COLO829 (cell line): Measurements from ENCODE around the gene SNX10.

ENCODE experiments used
- DNase-seq: peaks from one replicate; pipeline ENCODE4 v3.0.0; 2012; ENCODE audit warnings: low spot score

The SNX10 gene

DNA sequence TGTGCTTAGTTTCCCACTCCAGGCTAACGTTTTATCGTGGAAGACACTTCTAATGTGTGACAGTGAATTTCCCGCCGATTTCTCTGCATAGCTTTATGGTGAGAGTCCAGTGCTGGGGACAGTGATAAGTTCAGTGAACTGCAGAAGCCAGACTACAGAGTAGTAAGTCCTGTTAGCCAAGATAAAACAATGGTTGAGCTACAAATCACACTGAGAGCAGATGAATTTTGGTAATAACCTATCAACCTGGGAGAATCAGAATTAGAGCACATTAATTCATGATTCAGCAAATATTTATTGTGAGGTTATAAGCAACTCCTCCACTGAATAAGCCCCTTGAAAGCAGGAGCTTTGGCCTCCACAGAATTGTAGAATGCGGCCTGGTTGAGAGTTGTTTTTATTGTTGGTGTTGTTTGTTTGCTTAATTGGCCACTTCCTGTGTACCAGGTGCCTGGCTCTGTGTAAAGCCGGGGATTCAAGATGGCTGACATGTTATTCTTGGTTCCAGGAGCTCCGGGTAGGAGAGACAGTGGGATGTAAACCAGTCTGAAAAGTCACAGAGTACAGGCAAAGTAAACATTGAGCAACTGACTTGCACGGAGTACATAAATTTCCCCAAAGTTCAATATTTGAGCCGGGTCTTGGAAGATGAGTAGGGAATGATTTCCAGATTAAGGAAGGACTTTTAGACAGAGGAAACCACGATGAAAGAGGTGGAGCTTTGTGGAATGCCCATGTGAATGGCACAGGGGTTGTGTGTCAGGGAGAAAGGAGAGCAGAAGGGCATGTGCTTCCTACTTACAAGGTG lies 112.7 kb downstream of the SNX10 start:
- no peak for DNase-seq

DNA sequence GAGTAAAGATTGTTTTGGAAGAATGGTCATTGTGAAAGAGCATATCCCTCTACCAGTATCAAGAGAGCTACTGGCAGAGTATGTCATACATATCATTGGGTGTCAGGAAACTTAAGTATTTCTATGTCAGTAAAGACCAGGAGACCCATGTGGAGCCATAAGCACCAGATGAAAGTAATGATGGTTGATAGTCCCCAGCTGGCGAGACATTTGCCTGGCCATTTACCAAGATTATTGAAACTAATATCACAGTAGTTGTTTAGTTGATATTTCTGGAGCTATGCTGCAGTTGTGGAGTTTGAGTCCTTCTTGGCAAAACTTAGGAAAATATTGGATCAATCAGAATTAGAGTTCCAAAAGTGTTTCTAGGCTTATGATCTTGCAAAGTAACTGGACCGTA lies 114.8 kb downstream of the SNX10 start:
- no peak for DNase-seq

DNA sequence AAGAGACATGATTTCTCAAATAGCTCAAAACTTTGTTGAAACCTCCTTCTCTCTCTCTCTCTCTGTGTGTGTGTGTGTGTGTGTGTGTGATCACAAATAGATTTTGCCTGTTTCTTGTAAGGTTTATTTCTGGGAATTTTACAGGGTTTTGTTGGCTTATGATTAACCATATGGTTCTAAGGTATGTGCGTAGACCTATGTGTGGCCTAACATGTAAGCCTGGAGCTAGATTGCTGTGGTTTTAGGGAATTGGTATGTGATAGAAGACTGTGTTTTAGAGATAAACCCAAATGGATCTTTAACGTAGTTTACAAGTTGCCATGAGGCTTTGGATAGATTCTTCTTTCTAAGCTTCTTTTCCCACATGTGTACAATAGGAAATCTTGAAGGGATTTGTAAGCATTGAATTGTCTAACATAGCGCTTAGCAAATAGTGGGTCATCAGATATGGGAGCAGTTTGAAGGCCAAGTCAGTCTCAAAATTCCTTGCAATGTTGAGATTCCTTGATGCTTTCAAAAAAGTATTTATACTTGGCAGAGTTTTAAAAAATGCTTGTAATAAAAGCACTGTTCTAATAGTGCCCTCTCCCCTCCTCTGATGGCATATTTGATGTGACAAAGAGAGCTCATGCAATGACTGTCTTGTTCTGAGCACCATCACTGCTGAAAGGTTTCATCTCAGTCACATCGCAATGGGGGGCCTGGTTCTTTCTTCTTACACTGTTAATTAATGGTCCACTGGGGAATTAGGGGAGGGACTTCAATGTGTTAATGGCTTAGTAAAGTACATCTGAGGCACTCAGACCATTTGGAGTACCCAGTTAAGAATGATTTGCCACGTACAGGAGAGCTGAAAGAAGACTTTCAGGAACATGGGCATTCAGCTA lies 118.2 kb downstream of the SNX10 start:
- no peak for DNase-seq

DNA sequence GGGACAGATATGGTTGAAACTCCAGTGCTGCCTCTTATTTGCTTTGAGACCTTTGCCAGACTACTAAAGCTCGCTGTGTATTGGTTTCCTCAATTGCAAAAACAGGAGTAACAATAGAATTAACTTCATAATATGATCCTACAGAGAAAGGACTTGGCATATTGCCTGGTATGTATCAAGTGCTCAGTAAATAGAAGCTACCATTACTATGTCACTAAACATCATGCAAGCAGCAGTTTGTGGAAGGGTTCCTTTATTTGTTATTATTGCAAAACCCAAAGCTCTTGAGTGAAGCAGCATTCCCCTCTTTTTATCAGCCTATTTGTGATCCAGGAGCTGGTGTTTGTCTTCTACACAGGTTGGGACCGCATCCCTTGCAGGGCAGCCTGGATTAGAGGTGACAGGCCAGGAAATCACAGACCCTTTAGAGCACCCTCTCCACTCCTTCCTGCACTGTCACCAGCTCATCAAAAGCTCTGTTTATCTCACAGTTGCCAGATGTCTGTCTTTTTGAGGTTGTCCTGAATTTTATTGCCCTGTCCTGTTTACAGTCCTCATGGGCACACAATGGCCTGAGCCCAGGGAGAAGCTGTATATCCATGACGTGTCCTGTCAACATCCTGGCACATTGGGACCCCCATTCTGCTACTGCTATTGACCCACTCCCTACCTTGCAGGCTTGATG lies 121.5 kb downstream of the SNX10 start:
- DNase-seq = no peak

DNA sequence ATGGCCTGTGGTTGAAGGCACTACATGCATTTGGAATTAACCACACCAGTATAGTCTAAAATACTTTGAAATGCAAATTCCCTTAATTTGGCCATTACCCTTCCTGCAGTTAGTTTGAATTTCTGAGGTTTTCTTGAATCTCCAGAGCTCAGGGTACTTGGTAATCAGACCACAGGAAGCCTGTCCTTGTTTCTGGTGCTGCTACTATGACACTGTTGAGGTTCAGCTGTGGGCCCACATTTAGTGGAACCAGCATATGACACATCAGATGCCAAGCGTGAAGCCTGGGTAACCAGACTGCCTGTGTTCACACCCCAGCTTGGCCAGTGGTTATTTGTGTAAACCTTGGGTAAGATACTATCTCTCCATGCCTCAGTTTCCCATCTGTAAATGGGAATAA lies 124.3 kb downstream of the SNX10 start:
- DNase-seq = no peak

DNA sequence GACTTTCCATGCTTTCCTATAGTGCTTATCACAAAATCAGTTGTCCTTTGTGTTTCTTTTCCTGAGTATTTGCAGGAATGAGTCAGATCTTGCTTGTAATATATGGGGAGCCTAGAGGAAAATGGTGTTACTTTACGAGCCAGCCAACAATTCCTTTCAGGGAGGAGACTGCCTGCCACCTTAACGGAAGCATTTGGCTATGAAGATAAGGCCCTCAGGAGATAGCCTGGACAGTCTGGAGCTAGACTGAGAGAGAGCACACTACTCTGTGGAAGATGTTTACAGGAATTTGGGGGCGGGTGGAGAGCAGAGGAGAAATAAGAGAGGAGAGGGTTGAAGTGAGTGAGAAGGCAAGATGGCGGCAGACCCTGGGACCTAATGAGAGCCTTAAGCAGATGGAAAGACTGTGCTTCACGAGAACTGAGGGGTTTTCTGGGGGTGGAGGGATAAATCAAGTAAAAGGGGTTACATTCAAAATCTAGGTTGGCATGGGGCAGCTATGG lies 126.3 kb downstream of the SNX10 start:
- no peak for DNase-seq

DNA sequence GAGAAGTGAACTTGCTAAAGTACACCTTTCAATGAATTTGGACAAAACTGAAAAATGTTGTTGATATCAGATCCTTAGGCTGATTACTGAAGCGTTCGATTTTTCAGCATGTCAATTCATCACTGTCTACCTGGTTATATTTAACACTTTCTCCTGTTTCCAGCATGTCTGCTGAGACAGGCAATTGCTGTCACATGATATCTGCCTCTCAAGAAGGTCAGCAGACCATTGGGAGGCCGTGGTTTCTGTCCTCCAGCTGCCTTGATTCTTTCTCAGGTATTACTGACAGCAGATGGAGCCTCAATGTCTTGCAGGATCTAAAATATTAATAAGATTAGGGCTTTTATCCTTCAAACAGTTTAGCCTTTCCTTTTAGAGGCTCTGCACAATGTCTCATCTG lies 127.5 kb downstream of the SNX10 start:
- no peak for DNase-seq

DNA sequence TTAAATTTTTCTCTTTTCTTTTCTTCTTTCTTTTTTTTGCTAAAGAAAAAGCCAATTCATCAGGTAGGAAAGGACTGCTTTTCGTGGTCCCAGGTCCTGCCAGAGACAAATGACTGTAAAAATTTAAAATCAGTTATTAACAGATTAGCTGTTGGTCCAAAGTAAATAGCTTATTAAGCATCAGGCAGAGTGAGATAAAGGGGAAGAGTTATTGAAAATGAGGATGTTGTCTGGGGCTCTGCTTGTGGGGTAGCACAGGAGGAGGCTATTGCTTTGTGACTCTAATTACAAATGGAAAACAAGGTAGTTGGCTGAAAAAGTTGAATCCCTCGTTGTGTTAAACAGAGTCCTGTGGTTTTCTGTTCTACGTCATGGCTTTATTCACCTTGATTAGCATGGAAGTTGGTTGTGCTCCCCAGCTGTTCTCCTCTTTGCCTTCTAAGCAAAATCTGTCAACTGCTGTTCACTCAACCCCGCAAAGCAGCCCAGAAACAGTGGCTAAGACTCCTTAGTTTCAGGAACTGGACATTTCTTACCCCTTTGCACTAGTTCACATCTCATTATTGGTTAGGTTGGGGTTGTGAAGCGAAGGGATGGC lies 128.9 kb downstream of the SNX10 start:
- DNase-seq = no peak

DNA sequence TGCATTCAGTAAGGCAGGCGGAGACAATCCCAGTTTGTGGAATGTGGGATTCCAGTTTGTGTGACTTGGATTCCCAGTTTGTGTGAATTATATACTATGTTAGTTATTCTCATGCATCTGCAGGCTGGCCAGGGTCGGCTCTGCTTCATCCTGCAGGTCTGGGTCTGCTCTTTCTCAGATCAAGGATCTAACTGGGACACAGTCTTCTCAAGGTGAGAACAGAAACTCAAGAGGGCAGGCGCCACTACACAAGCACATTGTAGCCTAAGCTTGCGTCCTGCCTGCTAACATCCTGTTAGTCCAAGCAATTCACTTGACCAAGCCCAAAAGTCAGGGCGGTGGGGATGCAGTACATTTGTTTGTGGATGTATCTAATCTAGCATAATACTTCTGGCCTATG lies 131.1 kb downstream of the SNX10 start:
- no peak for DNase-seq

DNA sequence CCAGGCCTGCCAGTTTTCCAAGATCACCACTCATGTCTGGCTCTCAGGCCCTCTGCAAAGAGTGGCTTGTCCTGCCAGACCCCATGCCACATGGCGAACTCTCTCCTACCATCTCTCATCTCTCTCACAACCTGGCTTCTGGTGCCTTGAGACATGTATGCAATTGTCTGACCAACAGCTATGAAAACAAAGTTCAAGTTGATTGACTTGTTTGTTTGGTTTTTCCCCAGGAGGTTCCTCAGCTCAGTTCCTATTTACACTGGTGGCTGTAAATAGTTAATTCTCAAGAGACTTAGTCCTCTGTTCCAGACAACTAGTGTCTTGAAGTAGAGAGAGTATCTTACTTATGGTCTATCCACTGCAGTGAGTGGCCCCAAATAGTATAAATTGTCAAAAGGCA lies 131.8 kb downstream of the SNX10 start:
- no peak for DNase-seq
